Activated naive CD4-positive, alpha-beta T cell treated with anti-CD3 and anti-CD28 coated beads, Interleukin-2, amount 50 U/mL, for 16 hours (primary cell): ENCODE measurements around the gene RPS4Y1.

Source experiments
- DNase-seq: peaks from one replicate; pipeline ENCODE4 v3.0.0-alpha.2; 2020

Gene RPS4Y1

DNA sequence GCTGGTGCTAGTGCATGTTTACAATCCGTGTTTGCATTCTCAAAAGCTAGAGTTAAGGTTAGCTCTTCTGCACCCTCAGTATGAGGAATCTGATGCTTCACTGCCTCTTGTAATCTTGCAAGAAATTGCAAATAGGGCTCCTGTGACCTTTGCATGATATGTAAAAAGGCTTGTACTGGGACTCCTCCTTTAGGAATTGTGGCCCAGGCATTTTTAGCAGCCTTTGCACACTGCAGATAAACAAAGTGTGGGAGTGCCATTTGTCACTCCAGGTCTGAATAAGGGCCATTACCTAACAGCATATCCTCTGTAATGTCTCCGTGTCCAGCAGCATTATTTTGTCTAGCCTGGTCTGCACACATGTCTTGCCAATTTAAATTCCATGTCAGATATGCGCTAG lies 44.5 kb downstream of the RPS4Y1 start:
- no peak for DNase-seq

DNA sequence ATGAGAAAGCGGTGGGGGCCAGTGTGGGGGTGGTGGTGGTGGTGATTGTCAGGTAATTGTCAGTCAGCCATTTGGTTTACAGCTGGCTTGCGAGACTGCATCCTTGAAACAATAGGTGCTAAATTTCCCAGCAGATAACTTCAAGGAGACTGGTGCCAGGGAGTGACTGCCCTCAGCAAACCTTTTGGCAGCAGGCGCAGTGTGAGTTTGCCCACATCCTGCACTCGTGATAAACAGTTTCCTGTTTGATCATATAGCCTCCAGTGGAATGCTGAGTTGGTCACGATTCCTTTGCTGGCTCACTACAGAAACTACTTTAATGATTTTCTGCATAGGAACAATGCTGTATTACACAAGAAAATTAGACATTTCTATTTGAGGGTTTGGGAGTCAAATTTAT lies 46.0 kb downstream of the RPS4Y1 start:
- no peak for DNase-seq

DNA sequence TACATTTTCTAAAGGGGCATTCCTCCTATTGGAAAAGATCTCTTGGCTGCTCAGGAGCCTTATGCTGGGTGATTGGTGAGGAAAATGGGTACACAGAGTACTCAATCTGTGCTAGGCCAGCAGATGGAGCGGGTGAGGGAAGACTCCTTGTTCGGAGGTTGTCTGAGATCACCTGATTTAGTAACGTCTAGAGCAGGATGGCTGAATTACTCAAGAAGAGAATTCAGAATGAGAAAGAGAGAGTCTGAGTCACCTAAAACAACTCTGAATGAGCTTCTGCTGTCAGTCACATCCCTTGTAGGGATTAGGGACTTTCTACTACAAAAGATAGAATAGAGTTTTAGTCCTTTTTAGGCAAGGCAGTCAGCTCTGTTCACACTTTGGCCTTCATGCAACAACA lies 46.6 kb downstream of the RPS4Y1 start:
- DNase-seq: no peak

DNA sequence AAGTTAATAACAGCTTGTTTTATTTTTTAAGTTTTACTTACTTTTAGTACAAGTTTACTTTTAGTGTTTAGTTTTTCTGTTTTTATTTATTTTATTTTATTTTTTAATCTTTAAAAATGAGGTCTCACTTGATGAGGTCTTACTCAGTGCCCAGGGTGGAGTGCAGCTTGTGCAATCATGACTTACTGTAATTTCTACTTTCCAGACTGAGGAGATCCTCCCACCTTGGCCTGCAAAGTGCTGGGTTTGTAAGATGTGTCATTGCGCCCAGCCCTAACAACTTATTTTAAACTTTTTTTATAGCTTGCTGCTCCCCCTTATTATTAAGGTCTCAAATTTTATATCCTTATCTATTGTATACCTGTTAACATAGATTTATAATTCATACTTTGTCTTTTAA lies 52.1 kb downstream of the RPS4Y1 start:
- DNase-seq: no peak

DNA sequence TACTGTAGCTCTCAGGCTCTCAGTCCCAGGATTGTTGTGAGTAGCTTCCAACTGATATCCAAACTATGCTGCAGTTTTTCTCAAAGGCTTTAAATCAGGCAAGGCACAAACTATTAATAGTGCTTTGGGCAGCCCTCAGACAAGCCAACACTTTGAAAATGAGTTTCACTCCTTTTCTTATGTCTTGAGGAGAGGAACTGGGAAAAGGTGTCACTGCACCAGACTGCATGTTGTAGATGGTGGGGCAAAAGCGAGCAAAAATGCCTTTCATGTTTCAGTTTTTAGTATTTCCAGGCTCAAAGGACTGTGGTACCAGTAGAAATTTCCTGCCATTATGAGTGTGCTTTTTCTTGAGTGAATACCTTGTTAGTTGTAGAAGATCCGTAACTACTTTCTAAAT lies 54.6 kb downstream of the RPS4Y1 start:
- DNase-seq: no peak

DNA sequence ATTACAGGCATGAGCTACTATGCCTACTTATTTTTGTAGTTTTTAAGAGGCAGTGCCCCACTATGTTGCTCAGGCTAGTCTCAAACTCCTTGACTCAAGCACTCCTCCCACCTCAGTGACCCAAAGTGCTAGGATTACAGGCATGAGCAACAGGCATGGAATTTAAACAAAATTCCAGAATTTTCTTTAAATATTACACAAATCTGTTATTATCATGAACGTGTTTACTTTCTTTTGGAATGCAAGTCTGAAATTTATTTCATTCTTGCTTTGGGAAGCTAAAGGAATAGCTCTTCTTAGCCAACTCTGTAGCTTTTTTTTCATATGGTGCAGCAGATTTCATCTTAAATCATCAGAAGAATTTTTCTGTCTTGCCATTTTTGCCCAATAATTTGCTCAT lies 66.0 kb downstream of the RPS4Y1 start:
- DNase-seq: no peak

DNA sequence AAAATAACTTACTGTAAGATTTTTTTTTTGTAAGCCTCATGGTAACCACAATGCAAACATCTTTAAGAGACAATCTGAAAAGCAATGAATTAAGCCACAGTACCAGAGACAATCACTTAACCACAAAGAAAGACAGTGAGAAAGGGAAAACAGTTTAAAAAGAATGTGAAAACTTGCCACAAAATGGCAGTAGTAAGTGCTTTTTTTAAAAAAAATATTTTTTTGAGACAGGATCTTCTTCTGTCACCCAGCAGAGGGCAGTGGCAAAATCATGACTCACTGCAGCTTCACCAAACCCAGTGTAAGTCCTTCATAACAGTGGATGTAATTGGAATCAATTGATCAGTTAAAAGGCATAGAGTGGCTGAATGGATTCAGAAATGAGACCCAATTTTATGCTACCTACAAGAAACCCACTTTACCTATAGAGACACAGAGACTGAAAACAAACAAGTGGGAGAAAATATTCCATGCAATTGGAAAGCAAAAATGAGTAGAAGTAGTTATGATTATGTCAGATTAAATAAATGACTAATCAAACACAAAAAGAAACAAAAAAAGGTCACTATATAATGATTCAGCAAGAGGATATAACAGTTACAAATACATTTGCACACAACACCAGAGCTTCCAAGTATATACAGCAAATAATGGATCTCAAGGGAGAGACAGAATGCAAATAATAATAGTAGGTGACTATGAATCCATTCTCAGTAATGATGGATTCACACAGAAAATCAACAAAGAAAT lies 71.8 kb downstream of the RPS4Y1 start:
- peak; percentile 33 for DNase-seq
